Measurements from ENCODE around the gene EIF5A2.
"Not testable (repeated sequence)": the region's sequence is repeated elsewhere in the genome, so short reads cannot be mapped to it uniquely, and the experiment has no call there.

EIF5A2 gene

DNA sequence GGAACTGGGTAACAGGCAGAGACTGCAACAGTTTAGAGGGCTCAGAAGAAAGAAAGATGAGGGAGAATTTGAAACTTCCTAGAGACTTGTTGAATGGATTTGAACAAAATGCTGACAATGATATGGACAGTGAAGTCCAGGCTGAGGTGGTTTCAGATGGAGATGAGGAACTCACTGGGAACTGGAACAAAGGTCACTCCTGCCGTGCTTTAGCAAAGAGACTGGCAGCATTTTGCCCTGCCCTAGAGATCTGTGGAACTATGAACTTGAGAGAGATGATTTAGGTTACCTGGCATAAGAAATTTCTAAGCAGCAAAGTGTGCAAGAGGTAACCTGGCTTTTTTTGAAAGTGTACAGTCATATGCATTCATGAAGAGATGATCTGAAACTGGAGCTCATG lies 11.7 kb downstream of the EIF5A2 start:
- DNase-seq (ENCODE audit: low read depth in 2 of 2) = no peak

GRCh38 chr3:170896333-170896732 lies 12.1 kb downstream of the EIF5A2 start:
- DNase-seq (ENCODE audit: low read depth in 2 of 2) = not testable (repeated sequence)

DNA sequence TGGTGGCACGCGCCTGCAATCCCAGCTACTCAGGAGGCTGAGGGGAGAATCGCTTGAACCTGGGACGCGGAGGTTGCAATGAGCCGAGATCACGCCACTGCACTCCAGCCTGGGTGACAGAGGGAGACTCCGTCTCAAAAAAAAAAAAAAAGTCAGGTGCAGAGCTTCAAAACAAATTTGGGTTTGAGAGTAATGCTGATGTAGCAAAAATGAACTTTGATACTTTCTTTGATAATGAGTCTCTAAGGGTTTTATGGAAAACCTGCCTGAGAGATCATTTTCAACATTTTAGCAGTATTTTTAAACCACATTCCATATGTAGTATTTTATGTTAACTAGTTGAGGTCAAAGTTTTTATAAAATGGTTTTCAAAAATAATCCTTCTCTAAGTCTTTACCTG lies 14.5 kb downstream of the EIF5A2 start:
- no peak for DNase-seq (ENCODE audit: low read depth in 2 of 2)

DNA sequence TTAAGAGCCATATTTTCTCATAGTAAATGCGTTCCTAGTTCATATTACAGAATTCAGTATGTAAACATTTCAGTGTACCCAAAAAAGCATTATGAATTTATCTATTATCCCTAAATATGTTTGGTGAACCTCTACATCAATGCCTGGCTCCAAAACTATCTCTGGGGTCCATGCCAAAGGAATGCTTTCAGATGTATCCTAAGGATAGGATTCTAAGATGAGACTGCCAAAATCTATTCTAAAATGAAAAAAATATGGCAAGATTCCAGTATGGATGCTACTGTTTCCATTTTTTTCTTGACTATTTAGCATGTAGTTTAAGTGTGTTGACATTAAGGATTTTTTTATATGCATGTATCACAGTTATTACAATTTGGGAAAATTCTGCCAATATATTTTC lies 18.8 kb downstream of the EIF5A2 start:
- no peak for DNase-seq (ENCODE audit: low read depth in 2 of 2)

DNA sequence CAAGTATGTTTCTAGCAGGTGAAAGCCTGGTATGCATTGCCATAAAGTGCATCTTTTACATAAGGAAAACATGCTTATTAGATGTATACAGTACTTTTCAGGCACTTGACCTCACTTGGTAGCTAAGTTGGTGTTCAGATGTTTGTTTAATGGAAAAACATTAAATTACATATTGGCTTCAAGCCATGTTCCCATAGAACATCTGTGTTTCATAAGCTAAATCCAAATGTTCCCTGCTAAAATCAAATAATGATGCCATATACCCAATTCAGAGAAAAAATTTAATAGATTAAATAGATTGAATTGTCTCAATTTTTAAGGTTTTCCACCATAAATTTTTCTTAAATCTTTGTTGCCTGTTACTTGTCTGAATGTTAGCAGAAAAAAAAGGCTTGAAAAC lies 19.3 kb downstream of the EIF5A2 start:
- no peak for DNase-seq (ENCODE audit: low read depth in 2 of 2)

- not testable (repeated sequence) for DNase-seq (ENCODE audit: low read depth in 2 of 2)
These were observed 24.1 kb downstream of the EIF5A2 start for GRCh38 chr3:170884109-170884930.

GRCh38 chr3:170878688-170879087 lies 29.7 kb downstream of the EIF5A2 start:
- DNase-seq (ENCODE audit: low read depth in 2 of 2) = not testable (repeated sequence)

GRCh38 chr3:170877311-170877710 lies 31.1 kb downstream of the EIF5A2 start:
- DNase-seq (ENCODE audit: low read depth in 2 of 2) = not testable (repeated sequence)

DNA sequence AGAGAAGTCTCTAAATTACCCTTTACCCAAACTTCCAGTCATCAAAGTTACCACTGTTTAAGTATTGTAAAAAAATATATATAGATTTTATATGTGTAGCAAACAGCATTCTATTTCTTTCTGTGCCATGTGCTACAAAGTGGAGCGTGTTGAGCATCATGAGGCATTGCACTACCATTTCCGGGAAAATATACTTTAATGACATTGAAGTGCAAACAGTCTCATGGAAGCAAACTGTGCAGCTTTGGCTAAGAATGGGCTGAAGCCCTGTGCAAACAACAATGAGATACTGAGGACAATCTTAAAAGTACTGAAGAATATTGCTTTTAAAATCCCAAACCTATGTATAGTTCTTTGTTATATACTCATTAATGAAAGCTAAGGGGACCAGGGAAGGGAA lies 31.9 kb downstream of the EIF5A2 start:
- DNase-seq (ENCODE audit: low read depth in 2 of 2) = no peak

- peak; percentile 89 to 90 for DNase-seq (ENCODE audit: low read depth in 2 of 2)
These were observed 38.5 kb downstream of the EIF5A2 start, which contains the start of gene RPL22L1 for GRCh38 chr3:170869645-170870593. Gene RPL22L1, minus strand, starts transcription at chr3:170870195. Its CDS starts 28 bp downstream, at chr3:170870167.

GRCh38 chr3:170869239-170869590 lies 39.2 kb downstream of the EIF5A2 start:
- DNase-seq (ENCODE audit: low read depth in 2 of 2) = no peak

DNA sequence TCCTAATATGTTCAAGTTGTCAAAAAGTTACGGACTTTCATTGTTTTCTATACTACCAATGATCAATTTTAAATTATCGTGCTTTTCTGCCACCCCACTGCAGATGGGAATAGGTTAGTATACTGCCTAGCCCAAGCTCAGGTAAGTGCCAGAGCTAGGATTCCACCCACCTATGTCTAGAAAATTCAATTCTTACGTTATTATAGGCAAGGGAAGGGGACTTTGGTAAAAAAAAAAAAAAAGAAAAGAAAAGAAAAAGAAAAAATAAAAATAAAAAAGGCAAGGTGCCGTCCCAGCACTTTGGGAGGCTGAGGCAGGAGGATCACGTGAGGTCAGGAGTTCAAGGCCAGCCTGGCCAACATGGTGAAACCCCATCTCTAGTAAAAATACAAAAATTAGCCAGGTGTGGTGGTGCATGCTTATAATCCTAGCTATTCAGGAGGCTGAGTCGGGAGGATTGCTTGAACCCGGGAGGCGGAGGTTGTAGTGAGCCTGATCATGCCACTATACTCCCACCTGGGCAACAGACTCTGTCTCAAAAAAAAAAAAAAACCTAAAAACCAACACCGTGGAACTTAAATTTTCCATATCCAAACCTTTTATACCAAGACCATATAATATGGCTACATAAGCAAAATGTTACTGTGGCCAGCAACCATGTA lies 39.7 kb downstream of the EIF5A2 start:
- no peak for DNase-seq (ENCODE audit: low read depth in 2 of 2)

GRCh38 chr3:170867143-170867937 lies 41.1 kb downstream of the EIF5A2 start:
- no peak for DNase-seq (ENCODE audit: low read depth in 2 of 2)

DNA sequence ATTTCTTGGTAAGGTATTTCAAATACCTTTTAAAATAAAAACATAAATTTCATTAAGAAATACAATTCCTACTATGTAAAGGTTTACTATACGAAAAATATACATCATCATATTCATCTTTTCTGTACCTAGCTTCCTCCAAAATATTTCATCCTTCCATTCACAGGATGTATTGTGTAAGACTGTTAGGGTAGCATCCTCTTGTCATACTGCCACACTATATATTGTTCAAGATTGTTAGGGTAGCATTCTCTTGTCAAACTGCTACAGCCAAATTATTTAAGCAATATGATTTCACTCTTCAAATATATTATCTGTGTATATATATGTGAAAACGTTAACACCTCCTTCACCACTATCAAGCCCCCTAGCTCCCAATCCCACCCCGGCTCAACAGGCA lies 41.9 kb downstream of the EIF5A2 start:
- DNase-seq (ENCODE audit: low read depth in 2 of 2) = no peak

GRCh38 chr3:170865209-170866094 lies 43.0 kb downstream of the EIF5A2 start:
- no peak for DNase-seq (ENCODE audit: low read depth in 2 of 2)

- no peak for DNase-seq (ENCODE audit: low read depth in 2 of 2)
These were observed 43.8 kb downstream of the EIF5A2 start for GRCh38 chr3:170864525-170865208.

DNA sequence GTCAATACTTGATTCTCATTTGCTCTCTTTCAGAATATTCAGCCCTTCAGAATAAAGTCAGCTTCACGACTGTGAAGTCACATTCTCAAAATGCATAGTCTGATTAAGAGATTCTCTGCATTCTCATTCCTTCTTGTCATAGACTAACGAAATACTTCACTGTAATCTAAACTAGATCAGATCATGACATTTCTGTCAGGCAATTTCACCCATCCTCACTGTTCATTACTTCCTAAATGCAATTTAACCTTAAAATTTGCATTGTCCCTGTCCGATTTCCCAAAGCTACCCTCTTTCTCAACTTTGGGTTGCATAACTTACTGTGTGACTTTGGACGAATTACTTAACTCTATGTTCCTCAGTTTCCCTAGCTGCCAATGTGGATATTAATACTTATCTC lies 44.6 kb downstream of the EIF5A2 start:
- no peak for DNase-seq (ENCODE audit: low read depth in 2 of 2)

DNA sequence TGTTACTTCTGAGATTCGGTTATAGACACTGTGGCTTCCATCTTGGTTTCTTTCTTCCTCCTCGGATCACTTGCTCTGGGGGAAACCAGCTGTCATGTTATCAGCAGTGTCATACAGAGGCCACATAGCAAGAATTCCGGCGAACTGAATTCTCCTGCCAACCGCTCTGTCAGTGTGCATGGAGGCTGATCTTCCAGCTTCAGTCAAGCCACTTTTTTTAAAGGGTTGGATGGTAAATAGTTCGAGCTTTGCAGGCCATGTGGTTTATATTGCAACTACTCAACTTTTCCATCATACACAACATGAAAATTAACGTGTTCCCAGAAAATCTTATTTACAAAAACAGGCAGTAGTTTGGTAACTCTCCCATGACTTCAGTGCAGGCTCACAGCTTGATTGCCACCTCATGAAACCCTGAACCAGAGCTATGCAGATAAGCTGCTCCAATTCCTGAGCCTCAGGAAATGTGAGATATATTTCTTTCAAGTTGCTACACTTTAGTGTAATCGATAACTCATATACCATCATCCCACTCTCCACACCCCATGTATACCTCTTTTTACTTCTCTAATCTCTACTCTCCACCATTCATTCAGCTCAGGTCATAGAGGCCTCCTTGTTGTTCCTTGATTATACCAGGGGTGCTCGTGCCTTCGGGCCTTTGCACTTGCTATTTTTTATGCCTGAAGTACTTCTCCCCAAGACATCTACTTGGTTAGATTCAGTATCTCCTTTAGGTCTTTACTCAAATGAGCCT lies 45.6 kb downstream of the EIF5A2 start:
- DNase-seq (ENCODE audit: low read depth in 2 of 2) = no peak

DNA sequence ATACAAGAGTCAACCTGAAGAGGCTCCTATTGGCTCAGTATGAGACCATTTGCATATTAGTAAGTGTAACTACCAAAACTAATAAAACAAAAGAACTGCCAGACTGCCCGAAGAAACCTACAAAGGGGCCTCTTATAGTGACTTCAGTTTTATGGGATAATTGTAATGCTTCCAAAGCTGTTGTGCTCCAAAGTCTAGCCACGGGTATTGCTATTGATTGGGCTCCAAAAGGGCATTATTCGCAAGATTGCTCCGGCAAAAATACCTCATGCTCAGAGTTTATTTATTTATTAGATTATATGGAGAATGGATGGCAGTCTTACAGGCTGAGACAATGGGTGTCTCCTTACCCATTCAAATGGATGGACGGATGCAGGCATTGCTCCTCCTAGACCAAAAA lies 49.8 kb downstream of the EIF5A2 start:
- no peak for DNase-seq (ENCODE audit: low read depth in 2 of 2)

Data from stimulated activated CD8-positive, alpha-beta memory T cell treated with anti-CD3 and anti-CD28 coated beads, Interleukin-15, amount 100 ng/mL, for 48 hours (primary cell).